Sigmoid colon (tissue), 7 donors: ENCODE measurements around the gene SPARC. TPM values are rescaled to one million over a fixed set of nuclear protein-coding genes. Genes with fewer than 3 reads are reported as not detected.

Experiments
- DNase-seq: peaks from one replicate; pipeline ENCODE4 v3.0.0-alpha.2; 2019
- H3K27ac ChIP-seq, 4 donors: fragments of 200-600 bp; sonication (generic); one replicate each; pipeline ENCODE4 v1.5.1; 2016 to 2019; ENCODE audit warnings: mild to moderate bottlenecking in 1 of 4
- H3K27me3 ChIP-seq, 3 donors: fragments of 200-600 bp; sonication (generic); one replicate each; pipeline ENCODE4 v1.5.1; 2019; ENCODE audit warnings: mild to moderate bottlenecking in 1 of 3
- H3K36me3 ChIP-seq, 4 donors: fragments of 200-600 bp; sonication (generic); one replicate each; pipeline ENCODE4 v1.5.1; 2016 to 2019
- H3K4me1 ChIP-seq, 4 donors: fragments of 200-600 bp; sonication (generic); one replicate each; pipeline ENCODE4 v1.5.1; 2017 to 2019
- H3K4me3 ChIP-seq, 4 donors: fragments of 200-600 bp; sonication (generic); one replicate each; pipeline ENCODE4 v1.5.1; 2017 to 2019; ENCODE audit warnings: mild to moderate bottlenecking in 2 of 4, moderate library complexity in 1 of 4
- H3K9me3 ChIP-seq, 4 donors: fragments of 200-600 bp in 3 of 4; sonication (generic) in 3 of 4; one replicate each; pipeline versions ENCODE4 v1.5.1 to v1.6.1; 2013 to 2019
- EP300 ChIP-seq, 4 donors: sonication (generic); formaldehyde crosslinking; IDR thresholded peaks; one replicate each; pipeline ENCODE4 v1.6.1; 2017; ENCODE audit warnings: antibody characterized with exemption in 4 of 4
- POLR2A ChIP-seq, 2 donors: fragments of 450-650 bp; IDR thresholded peaks; one replicate each; pipeline ENCODE4 v1.6.1; 2016; ENCODE audit warnings: antibody characterized with exemption in 2 of 2, mild to moderate bottlenecking in 2 of 2, moderate library complexity in 2 of 2
- POLR2AphosphoS5 ChIP-seq, 4 donors: sonication (generic); formaldehyde crosslinking; IDR thresholded peaks; one replicate each; pipeline ENCODE4 v1.6.1; 2017; ENCODE audit warnings: antibody characterized with exemption in 4 of 4
- WGBS, 2 donors: extraction: QIAGEN DNeasy Blood & Tissue Kit; methylation state at CpG; one replicate each; pipeline ENCODE4 v1.1.7; 2013; 5-methylcytosine and 5-hydroxymethylcytosine counted together
- intact Hi-C: fragments of 100-400 bp; cut with DNase I; formaldehyde crosslinking; loops from one replicate; pipeline ENCODE4 v1.15.1; 2023
- polyA plus RNA-seq, 3 donors: library from polyadenylated mRNA; stranded (reverse); fragments of 200-250 nt; gene quantifications; one replicate each; pipeline ENCODE4 v1.2.3, GENCODE V29; 2013
- total RNA-seq, 4 donors: library from RNA; depleted of rRNA; stranded (reverse); fragments of >200 nt; gene quantifications; one replicate each; pipeline ENCODE4 v1.1.0, GENCODE V29; 2016
- TF ChIP-seq, protein P1 (sequence below), 4 experiments: fragments of 450-650 bp in 3 of 4; fragments of 200-600 bp in 1 of 4; IDR thresholded peaks; one replicate each; pipeline ENCODE4 v1.5.1; 2016 to 2019; ENCODE audit warnings: antibody characterized with exemption in 4 of 4, mild to moderate bottlenecking in 3 of 4, moderate library complexity in 2 of 4
- donor health status: healthy with polysubstance abuse.
- donor health status: Bipolar disorder and iron deficiency.
- donor health status: healthy.

SPARC gene
- total and polyA plus RNA-seq, 7 donors, result 47.6 to 821 (median 272) TPM

DNA sequence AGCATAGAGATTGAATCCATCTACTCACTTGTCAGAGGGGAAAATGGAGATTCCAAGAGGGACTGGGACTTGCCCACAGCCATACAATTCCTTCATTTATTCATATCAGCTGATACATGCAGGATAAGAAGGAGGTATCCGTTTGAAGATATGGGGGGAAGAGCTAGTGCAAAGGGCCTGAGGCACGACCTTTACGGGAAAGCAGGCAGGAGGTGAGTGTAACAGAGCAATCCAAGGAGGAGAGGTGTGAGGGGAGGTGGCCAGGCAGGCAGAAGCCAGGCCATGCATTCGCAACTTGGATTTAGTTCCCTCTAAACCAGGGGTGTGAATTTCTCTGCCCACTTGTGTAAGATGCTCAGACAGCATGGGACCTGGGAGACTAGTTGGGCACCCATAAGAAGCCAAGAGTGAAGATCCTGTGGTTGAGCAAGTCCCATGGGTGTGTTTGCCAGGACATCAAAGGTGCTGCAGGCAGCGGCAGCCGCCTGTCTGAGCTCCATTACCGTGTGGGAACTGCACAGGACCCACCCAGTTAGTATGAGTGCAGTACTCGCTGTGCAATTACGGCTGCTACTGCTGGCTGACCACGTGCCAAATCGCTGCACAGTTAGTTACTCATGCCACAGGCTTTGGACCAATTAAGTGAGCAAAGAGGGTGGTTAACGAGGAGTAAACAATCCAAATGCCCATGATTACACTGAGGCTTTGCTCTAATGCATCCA lies 64.2 kb downstream of the SPARC start:
- Histone ChIP-seq H3K4me3 (no peak overlapping the region), H3K27me3 (peaks cover 0 to 9% (median 0%) of the 10 kb centered on the region in 3 donors), H3K9me3 (peaks cover 0 to 2% (median 0%) of the 10 kb centered on the region in 4 donors), H3K36me3 (no peaks in the 10 kb centered on the region), H3K27ac (no peak overlapping the region), H3K4me1 (no peaks in the 10 kb centered on the region)
- 33 to 59% methylated on average over 12 of the region's 12 CpGs for WGBS, 2 donors
- DNase-seq, result no peak
- intact Hi-C loops, result no loop called here
- TF ChIP-seq POLR2A (IDR thresholded peaks at IDR 0.05), result no peak
- TF ChIP-seq, protein P1, sequence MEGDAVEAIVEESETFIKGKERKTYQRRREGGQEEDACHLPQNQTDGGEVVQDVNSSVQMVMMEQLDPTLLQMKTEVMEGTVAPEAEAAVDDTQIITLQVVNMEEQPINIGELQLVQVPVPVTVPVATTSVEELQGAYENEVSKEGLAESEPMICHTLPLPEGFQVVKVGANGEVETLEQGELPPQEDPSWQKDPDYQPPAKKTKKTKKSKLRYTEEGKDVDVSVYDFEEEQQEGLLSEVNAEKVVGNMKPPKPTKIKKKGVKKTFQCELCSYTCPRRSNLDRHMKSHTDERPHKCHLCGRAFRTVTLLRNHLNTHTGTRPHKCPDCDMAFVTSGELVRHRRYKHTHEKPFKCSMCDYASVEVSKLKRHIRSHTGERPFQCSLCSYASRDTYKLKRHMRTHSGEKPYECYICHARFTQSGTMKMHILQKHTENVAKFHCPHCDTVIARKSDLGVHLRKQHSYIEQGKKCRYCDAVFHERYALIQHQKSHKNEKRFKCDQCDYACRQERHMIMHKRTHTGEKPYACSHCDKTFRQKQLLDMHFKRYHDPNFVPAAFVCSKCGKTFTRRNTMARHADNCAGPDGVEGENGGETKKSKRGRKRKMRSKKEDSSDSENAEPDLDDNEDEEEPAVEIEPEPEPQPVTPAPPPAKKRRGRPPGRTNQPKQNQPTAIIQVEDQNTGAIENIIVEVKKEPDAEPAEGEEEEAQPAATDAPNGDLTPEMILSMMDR (IDR thresholded peaks at IDR 0.05), result no peak
- no peak for TF ChIP-seq POLR2AphosphoS5 (IDR thresholded peaks at IDR 0.05)
- no peak for TF ChIP-seq EP300 (IDR thresholded peaks at IDR 0.05)

DNA sequence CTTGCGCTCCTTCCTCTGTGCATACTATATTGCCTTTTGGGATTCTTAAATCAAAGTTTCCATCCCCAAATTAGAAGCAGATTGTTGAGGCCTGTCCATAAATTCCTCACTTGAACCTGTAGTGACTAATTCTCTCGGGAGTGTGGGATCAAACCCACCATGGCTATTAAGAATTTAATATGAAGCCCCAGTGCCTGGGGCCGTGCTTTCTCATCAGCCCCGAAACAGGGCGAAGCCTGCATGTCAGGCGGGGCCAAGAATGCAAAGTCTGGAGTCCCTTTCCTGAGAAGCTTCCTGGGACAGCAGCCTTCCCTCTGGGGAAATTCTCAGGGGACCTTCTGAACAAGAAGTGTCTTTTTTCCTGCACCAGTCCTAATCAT lies 66.3 kb downstream of the SPARC start:
- 81 to 82% methylated on average over 6 of the region's 6 CpGs for WGBS, 2 donors
- Histone ChIP-seq H3K27me3 (peaks cover 0 to 9% (median 0%) of the 10 kb centered on the region in 3 donors), H3K4me3 (no peak overlapping the region), H3K36me3 (no peaks in the 10 kb centered on the region), H3K27ac (no peak overlapping the region), H3K4me1 (no peaks in the 10 kb centered on the region), H3K9me3 (peaks cover 0 to 2% (median 0%) of the 10 kb centered on the region in 4 donors)
- intact Hi-C loops, result no loop called here
- TF ChIP-seq POLR2AphosphoS5 (IDR thresholded peaks at IDR 0.05) (no peak), POLR2A (IDR thresholded peaks at IDR 0.05) (no peak), EP300 (IDR thresholded peaks at IDR 0.05) (no peak)
- TF ChIP-seq, protein P1 (IDR thresholded peaks at IDR 0.05), result no peak
- no peak for DNase-seq

DNA sequence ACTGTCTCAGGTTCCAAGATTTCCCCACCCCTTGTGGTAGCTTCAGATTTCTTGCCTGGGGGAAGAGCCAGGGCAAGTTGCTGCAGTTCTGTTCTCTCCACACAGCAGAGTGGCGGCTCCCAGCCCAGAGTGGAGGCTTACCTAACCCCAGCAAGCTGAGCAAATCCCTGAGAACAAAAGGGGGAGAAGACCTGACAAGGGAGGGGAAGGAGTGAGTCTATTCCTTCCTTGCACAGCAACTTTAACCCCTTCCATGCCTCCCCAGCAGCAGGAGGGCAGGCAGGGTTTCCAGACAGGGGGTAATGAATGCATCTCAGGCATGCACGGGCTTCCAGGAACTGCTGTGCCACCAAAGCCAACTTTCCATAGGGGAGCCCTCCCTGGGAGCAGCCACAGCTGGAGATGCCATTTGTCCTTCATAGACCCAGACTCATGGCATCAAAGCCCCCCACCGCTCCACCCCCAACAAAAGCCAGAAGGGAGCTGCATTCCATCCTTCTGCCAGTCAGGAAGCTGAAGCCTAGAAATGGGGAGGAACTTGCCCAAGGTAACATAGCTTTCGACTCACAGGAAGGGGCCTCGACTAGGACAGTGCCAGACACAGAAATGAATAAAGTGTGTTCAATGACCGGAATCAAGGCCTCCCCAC lies 66.8 kb downstream of the SPARC start:
- no peak for DNase-seq
- Histone ChIP-seq H3K9me3 (peaks cover 0 to 2% (median 0%) of the 10 kb centered on the region in 4 donors), H3K36me3 (no peaks in the 10 kb centered on the region), H3K27ac (no peak overlapping the region), H3K4me1 (no peaks in the 10 kb centered on the region), H3K4me3 (no peak overlapping the region), H3K27me3 (peaks cover 0 to 9% (median 0%) of the 10 kb centered on the region in 3 donors)
- intact Hi-C loops, result no loop called here
- TF ChIP-seq, protein P1 (IDR thresholded peaks at IDR 0.05), result no peak
- no peak for TF ChIP-seq POLR2AphosphoS5 (IDR thresholded peaks at IDR 0.05)
- no peak for TF ChIP-seq POLR2A (IDR thresholded peaks at IDR 0.05)
- TF ChIP-seq EP300 (IDR thresholded peaks at IDR 0.05), result no peak
- 68 to 69% methylated on average over 6 of the region's 6 CpGs for WGBS, 2 donors

DNA sequence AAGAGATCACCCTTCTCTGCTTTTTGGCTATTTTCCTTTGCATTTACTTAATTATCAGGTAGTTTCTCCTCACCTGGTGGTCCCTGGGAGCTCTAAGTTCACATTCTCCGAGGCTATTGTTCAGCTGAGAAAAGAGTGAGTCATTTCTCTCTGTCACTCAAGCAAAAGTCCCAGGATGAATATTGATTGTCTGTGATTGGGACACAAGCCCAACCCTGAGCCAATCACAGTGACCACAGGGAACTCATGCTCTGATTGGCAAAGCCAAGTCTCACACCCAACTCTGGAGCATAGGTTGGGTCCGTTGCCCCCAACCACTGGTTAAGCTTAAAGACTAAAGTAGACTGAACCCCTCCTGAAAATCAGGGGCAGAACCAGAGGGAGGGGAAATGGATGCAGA lies 67.8 kb downstream of the SPARC start:
- Histone ChIP-seq H3K27me3 (peaks cover 0 to 9% (median 0%) of the 10 kb centered on the region in 3 donors), H3K4me3 (no peak overlapping the region), H3K36me3 (no peaks in the 10 kb centered on the region), H3K27ac (no peak overlapping the region), H3K9me3 (peaks cover 0 to 2% (median 0%) of the 10 kb centered on the region in 4 donors), H3K4me1 (no peaks in the 10 kb centered on the region)
- 33 to 56% methylated on average over 2 of the region's 2 CpGs for WGBS, 2 donors
- DNase-seq, result no peak
- TF ChIP-seq, protein P1 (IDR thresholded peaks at IDR 0.05), result no peak
- no peak for TF ChIP-seq POLR2A (IDR thresholded peaks at IDR 0.05)
- TF ChIP-seq EP300 (IDR thresholded peaks at IDR 0.05), result no peak
- intact Hi-C loops, result no loop called here
